Measurements from ENCODE around the gene HRC. TPM values are rescaled to one million over a fixed set of nuclear protein-coding genes. Genes with fewer than 3 reads are reported as not detected.

HRC gene
- total RNA-seq, 1 experiment from 2014 or later: not detected

- TF ChIP-seq CTCF (conservative IDR thresholded peaks at IDR 0.05): no peak
- no peak for TF ChIP-seq EZH2 (IDR thresholded peaks at IDR 0.05; ENCODE audit: low read depth)
- intact Hi-C loops (cut with micrococcal nuclease; ENCODE audit: unreplicated experiment): loop anchor here (2.0 kb wide), 2 partner anchors 30 to 46 kb away; no protein-coding TSS in a partner anchor
- peak within 1 kb of the TSS; percentile 74 for H3K4me3 ChIP-seq
- H2AFZ ChIP-seq: peak within 1 kb of the TSS; percentile 98
- POLR2A ChIA-PET (ENCODE audit: unreplicated experiment): no interaction called here
- no peaks in the 10 kb centered on the region for H3K9me3 ChIP-seq (ENCODE audit: insufficient read depth, low read depth)
- peaks cover 13% of the 10 kb centered on the region for H3K27me3 ChIP-seq (ENCODE audit: insufficient read depth, low read depth)
- peaks cover 13% of the 10 kb centered on the region for H3F3A ChIP-seq (ENCODE audit: insufficient read depth, low read depth)
- peak; percentile 80 to 96 for DNase-seq
- no peaks in the 10 kb centered on the region for H3K79me2 ChIP-seq (ENCODE audit: low read depth)
- CTCF ChIA-PET: no interaction called here
- no peaks in the 10 kb centered on the region for H3K9me2 ChIP-seq (ENCODE audit: insufficient read depth)
- peak within 1 kb of the TSS; percentile 63 for H3K27ac ChIP-seq
- H4K20me1 ChIP-seq (ENCODE audit: insufficient read depth): peaks cover 3% of the 10 kb centered on the region; the same call in 1 of the 2 replicates
- no peaks in the 10 kb centered on the region for H3K36me3 ChIP-seq (ENCODE audit: low read depth)
- BruUV-seq (replicated peaks): TSS peak; percentile 94
- peak within 1 kb of the TSS; percentile 94 for H3K4me2 ChIP-seq
- peaks cover 8% of the 10 kb centered on the region for H3K4me1 ChIP-seq (replicated peaks; ENCODE audit: insufficient read depth)
Observed at GRCh38 chr19:49118565-49119410, 36.4 kb downstream of the HRC start, which contains the start of gene C19orf73. Gene C19orf73 (minus strand): TSS chr19:49119143. CDS start chr19:49119022, 121 bp downstream.

- H4K20me1 ChIP-seq (ENCODE audit: insufficient read depth): peaks cover 3% of the 10 kb centered on the region; the same call in 1 of the 2 replicates
- peaks cover 16% of the 10 kb centered on the region for H3K4me1 ChIP-seq (replicated peaks; ENCODE audit: insufficient read depth)
- H2AFZ ChIP-seq: peak overlapping the region; percentile 98
- H3K27ac ChIP-seq: peak overlapping the region; percentile 63
- H3K79me2 ChIP-seq (ENCODE audit: low read depth): no peaks in the 10 kb centered on the region
- H3K36me3 ChIP-seq (ENCODE audit: low read depth): no peaks in the 10 kb centered on the region
- peaks cover 13% of the 10 kb centered on the region for H3K27me3 ChIP-seq (ENCODE audit: insufficient read depth, low read depth)
- no peak for DNase-seq
- peak overlapping the region; percentile 74 for H3K4me3 ChIP-seq
- no peaks in the 10 kb centered on the region for H3K9me3 ChIP-seq (ENCODE audit: insufficient read depth, low read depth)
- intact Hi-C loops (cut with micrococcal nuclease; ENCODE audit: unreplicated experiment): loop anchor here (2.0 kb wide), 2 partner anchors 31 to 47 kb away; no protein-coding TSS in a partner anchor
- H3K9me2 ChIP-seq (ENCODE audit: insufficient read depth): no peaks in the 10 kb centered on the region
- peaks cover 13% of the 10 kb centered on the region for H3F3A ChIP-seq (ENCODE audit: insufficient read depth, low read depth)
- no TSS peak for BruUV-seq (replicated peaks)
- CTCF ChIA-PET: interaction anchor here (0.8 kb wide), 1 partner anchor 13 kb away, joined by 3 read pairs; no protein-coding TSS in a partner anchor
- TF ChIP-seq CTCF (conservative IDR thresholded peaks at IDR 0.05) (no peak), EZH2 (IDR thresholded peaks at IDR 0.05; ENCODE audit: low read depth) (no peak)
- H3K4me2 ChIP-seq: peak overlapping the region; percentile 94
- POLR2A ChIA-PET (ENCODE audit: unreplicated experiment): interaction anchor here (0.7 kb wide), 1 partner anchor 845 kb away, joined by 3 read pairs; no protein-coding TSS in a partner anchor
Observed at GRCh38 chr19:49117677-49118564, 37.3 kb downstream of the HRC start.

GRCh38 chr19:49116544-49116943 is 38.7 kb downstream of the HRC start:
- TF ChIP-seq CTCF (conservative IDR thresholded peaks at IDR 0.05): no peak
- no peak for TF ChIP-seq EZH2 (IDR thresholded peaks at IDR 0.05; ENCODE audit: low read depth)
- H3K36me3 ChIP-seq (ENCODE audit: low read depth): no peaks in the 10 kb centered on the region
- CTCF ChIA-PET: no interaction called here
- H3K27me3 ChIP-seq (ENCODE audit: insufficient read depth, low read depth): peaks cover 13% of the 10 kb centered on the region
- no peak overlapping the region for H2AFZ ChIP-seq
- intact Hi-C loops (cut with micrococcal nuclease; ENCODE audit: unreplicated experiment): no loop called here
- H3K4me3 ChIP-seq: no peak overlapping the region
- H4K20me1 ChIP-seq (ENCODE audit: insufficient read depth): no peaks in the 10 kb centered on the region
- H3K4me1 ChIP-seq (replicated peaks; ENCODE audit: insufficient read depth): peaks cover 16% of the 10 kb centered on the region
- no peaks in the 10 kb centered on the region for H3K79me2 ChIP-seq (ENCODE audit: low read depth)
- BruUV-seq (replicated peaks): no TSS peak
- H3F3A ChIP-seq (ENCODE audit: insufficient read depth, low read depth): peaks cover 16% of the 10 kb centered on the region
- POLR2A ChIA-PET (ENCODE audit: unreplicated experiment): no interaction called here
- no peaks in the 10 kb centered on the region for H3K9me3 ChIP-seq (ENCODE audit: insufficient read depth, low read depth)
- no peaks in the 10 kb centered on the region for H3K9me2 ChIP-seq (ENCODE audit: insufficient read depth)
- no peak overlapping the region for H3K27ac ChIP-seq
- DNase-seq: no peak
- no peak overlapping the region for H3K4me2 ChIP-seq
